HUES48 (cell line): ENCODE results near the gene MPC1.

ENCODE experiments used
- H3K27ac ChIP-seq: one replicate; pipeline ENCODE4 v1.7.0; 2013; ENCODE audit warnings: low read depth, low read length, inconsistent platforms
- H3K27me3 ChIP-seq: 2 replicates; pipeline ENCODE4 v1.6.1; 2013; ENCODE audit warnings: mild to moderate bottlenecking, low read length; ENCODE audit not compliant: control insufficient read depth, insufficient read depth
- H3K36me3 ChIP-seq: 2 replicates; pipeline ENCODE4 v1.6.1; 2013; ENCODE audit warnings: low read length; ENCODE audit not compliant: control insufficient read depth, insufficient read depth
- H3K4me1 ChIP-seq: 2 replicates; pipeline ENCODE4 v1.6.1; 2013; ENCODE audit warnings: mild to moderate bottlenecking, low read length; ENCODE audit not compliant: control insufficient read depth, insufficient read depth
- H3K4me3 ChIP-seq: 2 replicates; pipeline ENCODE4 v1.5.1; 2013; ENCODE audit warnings: mild to moderate bottlenecking, low read depth, low read length
- H3K9ac ChIP-seq: 2 replicates; pipeline ENCODE4 v1.6.1; 2013; ENCODE audit warnings: mild to moderate bottlenecking, low read depth, low read length, moderate library complexity
- H3K9me3 ChIP-seq: 2 replicates; pipeline ENCODE4 v1.6.1; 2013; ENCODE audit warnings: low read length; ENCODE audit not compliant: control insufficient read depth, insufficient read depth

The MPC1 gene

DNA sequence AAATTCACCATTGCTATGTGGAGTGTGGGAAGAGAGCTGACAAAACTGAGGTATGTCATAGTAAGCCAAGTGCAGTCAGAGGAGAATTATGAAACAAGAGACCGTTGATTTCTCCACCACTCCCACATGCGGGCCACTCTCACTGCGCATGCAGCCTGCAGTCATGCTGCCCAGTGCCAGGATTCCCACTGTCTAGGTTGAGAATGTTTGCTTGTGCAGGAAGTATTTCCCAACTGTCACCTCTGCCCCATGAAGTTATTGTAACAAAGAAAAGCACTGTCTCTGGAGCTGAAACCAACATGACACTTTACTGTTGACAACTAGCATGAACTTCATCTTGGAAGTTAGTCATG is 21.7 kb downstream of the MPC1 start:
- Histone ChIP-seq H3K9me3 (no peaks in the 10 kb centered on the region), H3K4me3 (no peak overlapping the region), H3K27ac (no peak overlapping the region), H3K4me1 (peaks cover 26% of the 10 kb centered on the region), H3K27me3 (no peaks in the 10 kb centered on the region), H3K9ac (no peak overlapping the region), H3K36me3 (0 out of 2 replicates have a peak, but pooled peaks cover 5% of the 10 kb centered on the region)

- H3K9ac ChIP-seq = no peak overlapping the region
- H3K27ac ChIP-seq = peak overlapping the region; percentile 14
- peaks cover 23% of the 10 kb centered on the region for H3K4me1 ChIP-seq
- H3K27me3 ChIP-seq = no peaks in the 10 kb centered on the region
- H3K9me3 ChIP-seq = no peaks in the 10 kb centered on the region
- no peak overlapping the region for H3K4me3 ChIP-seq
- 0 out of 2 replicates have a peak, but pooled peaks cover 5% of the 10 kb centered on the region for H3K36me3 ChIP-seq
Observed at GRCh38 chr6:166360243-166361076, 22.3 kb downstream of the MPC1 start.

- H3K4me3 ChIP-seq = no peak overlapping the region
- no peaks in the 10 kb centered on the region for H3K36me3 ChIP-seq
- no peaks in the 10 kb centered on the region; the same call in 1 of the 2 replicates for H3K27me3 ChIP-seq
- H3K27ac ChIP-seq = no peak overlapping the region
- peaks cover 17% of the 10 kb centered on the region for H3K4me1 ChIP-seq
- no peak overlapping the region for H3K9ac ChIP-seq
- no peaks in the 10 kb centered on the region for H3K9me3 ChIP-seq
Observed at GRCh38 chr6:166355552-166355951, 27.2 kb downstream of the MPC1 start.

GRCh38 chr6:166354965-166355364 is 27.8 kb downstream of the MPC1 start:
- Histone ChIP-seq H3K9ac (no peak overlapping the region), H3K9me3 (no peaks in the 10 kb centered on the region), H3K27ac (no peak overlapping the region), H3K36me3 (no peaks in the 10 kb centered on the region), H3K27me3 (no peaks in the 10 kb centered on the region; the same call in 1 of the 2 replicates), H3K4me1 (peaks cover 12% of the 10 kb centered on the region; the same call in 1 of the 2 replicates), H3K4me3 (no peak overlapping the region)

DNA sequence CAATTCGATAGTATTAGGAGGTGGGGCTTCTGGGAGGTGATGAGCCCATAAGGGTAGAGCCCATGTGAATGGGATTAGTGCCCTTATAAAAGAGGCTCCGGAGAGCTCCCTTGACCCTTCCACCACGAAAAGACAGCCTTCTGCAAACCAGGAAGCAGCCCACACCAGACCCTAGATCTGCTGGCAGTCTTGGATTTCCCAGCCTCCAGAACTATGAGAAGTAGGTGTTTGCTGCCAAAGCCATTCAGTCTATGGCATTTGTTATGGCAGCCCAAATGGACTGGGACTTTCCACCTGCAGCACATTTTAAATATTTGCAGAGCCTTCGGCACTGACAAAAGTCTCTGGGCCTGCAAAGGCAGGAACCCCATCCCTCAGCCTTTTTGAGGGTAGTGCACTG is 28.6 kb downstream of the MPC1 start:
- Histone ChIP-seq H3K9ac (no peak overlapping the region), H3K27ac (no peak overlapping the region), H3K36me3 (no peaks in the 10 kb centered on the region), H3K27me3 (no peaks in the 10 kb centered on the region; the same call in 1 of the 2 replicates), H3K4me1 (peaks cover 12% of the 10 kb centered on the region; the same call in 1 of the 2 replicates), H3K4me3 (no peak overlapping the region), H3K9me3 (no peaks in the 10 kb centered on the region)

DNA sequence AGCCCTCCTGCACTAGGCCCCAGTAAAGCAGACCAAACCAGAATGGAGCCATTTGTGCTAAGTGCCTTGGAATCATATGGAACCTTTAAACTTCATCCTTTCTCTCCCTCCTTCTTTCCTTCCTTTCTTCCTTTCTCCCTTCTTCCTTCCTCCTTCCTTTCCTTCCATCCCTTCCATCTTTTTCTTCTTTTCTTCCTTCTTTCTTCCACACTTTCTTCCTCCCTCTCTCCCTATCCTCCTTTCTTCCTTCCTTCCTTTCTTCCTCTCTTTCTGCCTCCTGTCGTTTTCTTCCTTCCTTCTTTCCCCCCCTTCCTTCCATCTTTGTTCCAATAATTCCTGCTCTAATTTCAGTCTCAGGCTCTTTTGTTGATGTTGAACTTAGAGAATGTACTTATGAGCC is 29.2 kb downstream of the MPC1 start:
- H3K36me3 ChIP-seq = no peaks in the 10 kb centered on the region
- H3K27ac ChIP-seq = no peak overlapping the region
- H3K9ac ChIP-seq = no peak overlapping the region
- H3K27me3 ChIP-seq = no peaks in the 10 kb centered on the region; the same call in 1 of the 2 replicates
- no peaks in the 10 kb centered on the region; the same call in 1 of the 2 replicates for H3K9me3 ChIP-seq
- no peak overlapping the region for H3K4me3 ChIP-seq
- H3K4me1 ChIP-seq = peaks cover 12% of the 10 kb centered on the region; the same call in 1 of the 2 replicates

DNA sequence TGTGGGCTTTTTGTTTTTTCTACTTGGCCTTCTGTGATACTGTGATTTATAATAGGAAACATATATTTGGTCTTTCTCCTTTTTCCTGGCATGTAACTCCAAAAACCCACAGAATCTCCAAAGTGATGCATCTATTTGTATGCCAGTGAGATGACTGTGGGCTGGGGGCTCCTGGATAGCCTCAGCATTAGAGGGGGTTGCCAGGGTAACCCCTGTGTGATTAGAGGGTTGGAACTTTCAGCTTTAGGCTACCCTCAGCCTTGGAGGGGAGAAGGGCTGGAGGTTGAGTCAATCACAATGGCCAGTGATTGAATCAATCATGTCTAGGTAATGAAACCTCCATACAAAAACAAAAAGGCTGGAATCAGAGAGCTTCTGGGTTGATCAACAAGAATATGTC is 29.8 kb downstream of the MPC1 start:
- no peak overlapping the region for H3K4me3 ChIP-seq
- H3K9ac ChIP-seq = no peak overlapping the region
- H3K27me3 ChIP-seq = no peaks in the 10 kb centered on the region; the same call in 1 of the 2 replicates
- no peaks in the 10 kb centered on the region for H3K36me3 ChIP-seq
- H3K4me1 ChIP-seq = peaks cover 12% of the 10 kb centered on the region; the same call in 1 of the 2 replicates
- no peak overlapping the region for H3K27ac ChIP-seq
- H3K9me3 ChIP-seq = no peaks in the 10 kb centered on the region; the same call in 1 of the 2 replicates

GRCh38 chr6:166351715-166352285 is 30.9 kb downstream of the MPC1 start:
- Histone ChIP-seq H3K27me3 (no peaks in the 10 kb centered on the region; the same call in 1 of the 2 replicates), H3K4me3 (no peak overlapping the region), H3K9ac (no peak overlapping the region), H3K4me1 (peaks cover 12% of the 10 kb centered on the region; the same call in 1 of the 2 replicates), H3K9me3 (no peaks in the 10 kb centered on the region; the same call in 1 of the 2 replicates), H3K27ac (no peak overlapping the region), H3K36me3 (no peaks in the 10 kb centered on the region)

GRCh38 chr6:166348305-166348949 is 34.3 kb downstream of the MPC1 start:
- Histone ChIP-seq H3K9ac (no peak overlapping the region), H3K4me3 (no peak overlapping the region), H3K27ac (no peak overlapping the region), H3K36me3 (no peaks in the 10 kb centered on the region), H3K9me3 (no peaks in the 10 kb centered on the region; the same call in 1 of the 2 replicates), H3K4me1 (peaks cover 8% of the 10 kb centered on the region), H3K27me3 (no peaks in the 10 kb centered on the region; the same call in 1 of the 2 replicates)

DNA sequence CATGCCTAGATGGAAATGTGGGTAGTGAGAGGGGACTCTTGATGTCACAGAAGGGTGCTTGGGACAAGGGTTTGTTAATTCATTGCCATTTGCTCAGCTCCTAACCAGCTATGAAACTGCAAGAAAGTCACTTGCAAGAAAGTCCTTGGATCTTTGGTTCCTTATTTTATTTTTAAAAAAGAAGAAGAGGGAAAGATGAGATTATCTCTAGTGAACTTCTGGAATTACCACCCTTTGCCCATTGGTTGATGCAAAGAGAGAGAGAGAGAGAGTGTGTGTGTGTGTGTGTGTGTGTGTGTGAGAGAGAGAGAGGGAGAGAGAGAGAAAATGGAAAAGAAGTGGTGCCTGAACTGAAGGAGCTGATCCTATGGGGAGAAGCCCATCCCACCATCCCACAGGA is 35.8 kb downstream of the MPC1 start:
- Histone ChIP-seq H3K4me1 (peaks cover 11% of the 10 kb centered on the region), H3K9me3 (no peaks in the 10 kb centered on the region; the same call in 1 of the 2 replicates), H3K27me3 (no peaks in the 10 kb centered on the region), H3K36me3 (no peaks in the 10 kb centered on the region), H3K27ac (no peak overlapping the region), H3K4me3 (no peak overlapping the region), H3K9ac (no peak overlapping the region)
